Measurements from ENCODE around the gene TNFRSF9.

DNA sequence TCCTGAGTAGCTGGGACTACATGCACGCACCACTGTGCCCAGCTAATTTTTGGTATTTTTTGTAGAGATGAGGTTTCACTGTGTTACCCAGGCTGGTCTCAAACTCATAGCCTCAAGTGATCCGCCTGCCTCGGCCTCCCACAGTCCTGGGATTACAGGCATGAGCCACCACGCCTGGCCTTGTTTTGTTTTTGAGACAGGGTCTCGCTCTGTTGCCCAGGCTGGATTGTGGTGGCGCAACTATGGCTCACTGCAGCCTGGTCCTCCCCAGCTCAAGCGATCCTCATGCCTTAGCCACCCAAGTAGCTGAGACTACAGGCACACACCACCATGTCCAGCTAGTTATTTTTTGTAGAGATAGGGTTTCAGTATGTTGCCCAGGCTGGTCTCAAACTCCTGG is 46.9 kb upstream of the TNFRSF9 start:
- TF ChIP-seq CTCF (IDR thresholded peaks at IDR 0.05) (no peak), ZFX (IDR thresholded peaks at IDR 0.05; ENCODE audit: borderline replicate concordance) (no peak)
